Astrocyte of the hippocampus (primary cell): ENCODE results near the gene OR8J3.
"Not testable (repeated sequence)": the region's sequence is repeated elsewhere in the genome, so short reads cannot be mapped to it uniquely, and the experiment has no call there.

Source experiments
- DNase-seq: peaks from one replicate; pipeline ENCODE4 v3.0.0; 2011; ENCODE audit warnings: low read depth, low spot score

OR8J3 gene, protein sequence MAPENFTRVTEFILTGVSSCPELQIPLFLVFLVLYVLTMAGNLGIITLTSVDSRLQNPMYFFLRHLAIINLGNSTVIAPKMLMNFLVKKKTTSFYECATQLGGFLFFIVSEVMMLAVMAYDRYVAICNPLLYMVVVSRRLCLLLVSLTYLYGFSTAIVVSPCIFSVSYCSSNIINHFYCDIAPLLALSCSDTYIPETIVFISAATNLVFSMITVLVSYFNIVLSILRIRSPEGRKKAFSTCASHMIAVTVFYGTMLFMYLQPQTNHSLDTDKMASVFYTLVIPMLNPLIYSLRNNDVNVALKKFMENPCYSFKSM

DNA sequence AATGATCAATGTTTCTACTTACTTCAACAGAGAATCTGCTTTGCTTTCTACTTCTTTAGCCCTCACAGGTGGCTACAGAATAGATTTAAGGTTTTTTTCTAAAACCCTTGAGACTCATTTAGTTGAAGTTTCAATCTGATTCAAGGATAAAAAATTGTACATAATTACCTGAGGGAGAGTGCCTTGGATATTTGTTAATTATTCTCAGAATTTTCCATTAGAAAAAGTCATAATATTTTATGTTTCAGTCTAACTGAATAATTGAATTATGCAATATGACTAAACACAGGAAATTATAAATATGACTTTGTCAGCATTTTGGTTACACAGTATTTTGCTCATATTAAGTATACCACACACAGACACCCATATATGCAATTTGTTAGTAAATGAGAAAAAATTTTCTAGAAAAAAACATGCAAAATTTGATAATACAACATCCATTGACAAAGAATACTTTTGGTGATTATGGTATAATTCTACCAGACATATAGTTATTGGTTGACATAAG is at the start of gene OR8J3:
Gene OR8J3, minus strand, starts transcription at position 51 of the 511 bp plus-strand sequence. CDS start 2,483 bp downstream, outside the sequence.
- no peak for DNase-seq

DNA sequence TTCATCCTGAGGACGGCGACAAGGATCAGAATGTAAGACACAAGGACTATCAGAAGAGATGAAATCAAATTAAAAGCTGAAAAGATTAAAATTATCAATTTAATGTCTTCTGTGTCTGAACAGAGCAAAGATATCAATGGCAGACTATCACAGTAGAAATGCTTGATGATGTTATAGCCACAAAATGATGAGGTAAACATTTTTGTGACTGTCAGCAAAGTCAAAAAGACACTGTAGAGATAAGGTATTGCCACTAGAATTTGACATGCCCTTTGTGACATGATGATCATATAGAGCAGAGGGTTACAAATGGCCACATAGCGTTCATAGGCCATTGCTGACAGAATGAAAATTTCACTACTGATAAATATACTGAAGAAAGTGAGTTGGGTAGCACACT is 48.6 kb upstream of the OR8J3 start:
- DNase-seq, result no peak

DNA sequence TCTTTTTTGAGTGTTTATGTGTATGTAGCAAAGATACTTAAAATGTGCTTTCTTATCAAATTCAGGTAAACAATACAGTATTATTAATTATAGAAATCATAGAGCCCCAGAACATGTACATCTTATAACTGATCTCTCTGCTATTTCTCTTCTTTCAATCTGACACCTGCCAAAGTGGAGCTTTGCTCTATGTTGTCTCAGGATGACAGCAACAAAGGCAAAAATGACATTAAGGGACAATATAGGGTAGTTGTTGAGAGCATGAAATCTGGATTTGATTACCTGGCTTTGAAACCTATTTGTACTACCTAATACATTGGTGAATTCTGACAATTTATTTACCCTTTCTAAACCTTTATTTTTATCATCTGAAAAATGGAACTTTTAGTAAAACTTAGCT is 43.5 kb upstream of the OR8J3 start:
- DNase-seq, result no peak

DNA sequence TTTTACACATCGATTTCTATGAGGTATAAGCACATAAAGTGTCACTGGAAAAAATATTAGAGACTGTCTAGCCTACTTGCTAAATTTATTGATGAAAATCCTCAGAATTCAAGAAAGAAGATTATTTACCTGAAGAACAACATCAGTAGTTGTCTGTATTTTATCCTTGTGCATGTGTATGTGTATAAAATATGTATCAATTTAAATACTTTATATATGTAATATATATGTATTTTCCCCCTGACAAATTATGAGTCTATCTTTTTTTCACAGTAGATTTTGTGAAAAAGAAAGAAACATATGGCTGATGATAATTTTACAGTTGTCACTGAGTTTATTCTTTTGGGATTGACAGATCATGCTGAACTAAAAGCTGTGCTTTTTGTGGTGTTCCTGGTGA is 36.3 kb upstream of the OR8J3 start, which contains the start of gene OR5J2:
Gene OR5J2, plus strand, starts transcription at position 301 of the 400 bp plus-strand sequence. Its CDS starts 0 bp downstream, at position 301.
- DNase-seq, result no peak

DNA sequence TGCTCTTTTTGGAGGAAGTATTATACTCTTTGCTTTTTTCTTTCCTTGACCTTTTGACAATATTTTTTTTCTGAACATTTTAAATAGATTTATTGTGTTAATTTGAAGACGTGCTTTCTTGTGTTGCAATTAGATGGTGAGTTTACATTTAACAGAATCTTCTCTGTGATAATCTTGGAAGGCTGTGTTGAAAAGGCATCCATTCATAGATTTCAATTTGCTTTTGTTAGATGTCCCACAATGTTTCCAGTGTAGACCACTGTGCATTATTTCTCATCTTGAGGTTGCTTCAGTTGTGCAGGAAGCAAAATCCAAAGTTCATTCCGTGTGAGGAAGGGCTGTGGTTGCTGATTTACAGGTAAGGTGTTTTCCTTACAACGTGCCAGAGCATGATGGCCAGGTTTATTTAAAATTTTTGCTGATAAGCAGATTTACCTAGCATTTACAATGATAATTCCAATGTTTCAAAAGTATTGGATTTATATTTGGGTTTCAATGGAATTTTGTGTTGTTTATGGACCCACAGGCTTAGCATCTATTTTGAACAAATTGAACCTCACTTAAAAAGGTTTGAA is 32.3 kb upstream of the OR8J3 start:
- no peak for DNase-seq

DNA sequence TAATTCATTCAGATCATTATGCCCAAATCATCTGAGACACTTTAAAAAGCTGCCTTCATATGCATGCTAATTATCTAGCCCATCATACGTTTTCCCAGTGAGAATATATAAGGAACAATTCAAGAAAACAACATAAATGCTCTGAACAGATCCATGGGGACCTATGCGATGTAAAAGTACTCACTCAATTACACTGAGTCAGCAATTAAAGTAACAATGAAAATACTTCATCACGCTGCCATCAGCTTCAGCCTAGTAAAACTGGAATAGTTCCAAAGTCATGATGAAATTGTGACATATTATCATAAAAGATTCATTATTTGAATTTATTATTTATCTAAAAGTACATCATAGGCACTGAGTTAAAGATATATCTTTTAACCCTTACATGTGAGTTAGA is 23.8 kb upstream of the OR8J3 start:
- no peak for DNase-seq

DNA sequence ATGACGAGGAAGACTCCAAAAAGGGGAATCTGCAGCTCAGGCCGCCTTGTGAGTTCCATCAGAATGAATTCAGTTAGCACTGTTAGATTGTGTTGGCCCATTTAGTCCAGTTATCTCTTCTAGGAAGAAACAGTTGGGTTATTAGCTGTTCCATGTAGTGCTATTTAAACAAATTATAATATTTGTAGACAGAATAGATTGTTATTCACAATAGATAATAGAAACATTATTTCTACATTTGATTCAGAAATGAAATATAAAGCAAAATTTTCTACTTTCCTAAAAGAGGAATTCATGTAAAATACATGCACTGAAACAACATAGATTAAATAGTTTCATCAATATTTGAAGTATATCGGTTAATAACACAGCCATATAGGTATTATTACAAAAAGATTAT is 20.2 kb upstream of the OR8J3 start, which contains the start of gene OR8K5:
Gene OR8K5, minus strand, starts transcription at position 101 of the 400 bp plus-strand sequence. Its CDS starts 0 bp downstream, at position 101.
- DNase-seq, result no peak

DNA sequence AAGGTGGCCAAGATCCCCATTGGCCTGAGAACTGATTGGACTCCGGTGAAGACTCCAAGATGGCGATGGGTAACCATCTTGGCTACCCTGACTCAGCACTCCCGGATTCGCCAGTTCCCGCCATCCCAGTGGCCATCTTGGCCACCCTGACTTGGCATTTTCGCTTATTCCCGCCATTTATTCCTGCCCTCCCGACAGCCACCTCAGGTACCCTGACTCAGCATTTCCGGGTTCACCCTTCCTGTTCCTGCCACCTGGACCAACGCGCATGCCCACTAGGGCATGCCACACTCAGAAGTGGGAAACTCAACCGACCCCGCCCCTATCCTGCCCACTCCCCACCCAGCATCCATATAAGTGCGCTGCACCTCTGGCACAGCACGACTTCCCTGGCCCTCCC is 12.3 kb upstream of the OR8J3 start:
- no peak for DNase-seq

DNA sequence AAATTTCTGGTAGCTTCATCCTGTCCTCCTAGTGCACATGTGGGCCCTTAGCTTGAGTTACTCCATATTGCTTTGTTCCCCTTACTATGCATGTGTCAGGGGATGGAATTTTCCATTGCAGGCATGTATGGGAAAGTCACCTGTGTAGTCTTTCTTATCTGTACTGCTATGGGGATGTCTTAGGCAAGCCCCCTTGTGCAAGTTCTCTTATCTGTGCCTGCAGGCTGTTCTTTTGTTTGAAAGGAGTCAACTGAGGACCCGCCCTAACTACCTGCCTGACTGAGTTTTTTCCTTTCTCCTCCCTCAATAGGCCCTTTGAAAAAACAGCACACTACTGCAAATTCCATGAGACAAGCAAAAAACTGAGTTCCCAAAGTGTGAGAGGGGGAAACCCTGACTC is 11.4 kb upstream of the OR8J3 start:
- DNase-seq, result no peak

DNA sequence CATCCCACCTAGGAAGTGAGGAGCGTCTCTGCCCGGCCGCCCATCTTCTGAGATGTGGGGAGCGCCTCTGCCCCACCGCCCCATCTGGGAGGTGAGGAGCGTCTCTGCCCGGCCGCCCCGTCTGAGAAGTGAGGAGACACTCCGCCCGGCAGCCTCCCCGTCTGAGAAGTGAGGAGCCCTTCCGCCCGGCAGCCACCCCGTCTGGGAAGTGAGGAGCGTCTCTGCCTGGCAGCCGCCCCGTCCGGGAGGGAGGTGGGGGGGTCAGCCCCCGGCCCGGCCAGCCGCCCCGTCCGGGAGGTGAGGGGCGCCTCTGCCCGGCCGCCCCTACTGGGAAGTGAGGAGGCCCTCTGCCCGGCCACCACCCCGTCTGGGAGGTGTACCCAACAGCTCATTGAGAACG is 3.7 kb upstream of the OR8J3 start:
- not testable (repeated sequence) for DNase-seq

DNA sequence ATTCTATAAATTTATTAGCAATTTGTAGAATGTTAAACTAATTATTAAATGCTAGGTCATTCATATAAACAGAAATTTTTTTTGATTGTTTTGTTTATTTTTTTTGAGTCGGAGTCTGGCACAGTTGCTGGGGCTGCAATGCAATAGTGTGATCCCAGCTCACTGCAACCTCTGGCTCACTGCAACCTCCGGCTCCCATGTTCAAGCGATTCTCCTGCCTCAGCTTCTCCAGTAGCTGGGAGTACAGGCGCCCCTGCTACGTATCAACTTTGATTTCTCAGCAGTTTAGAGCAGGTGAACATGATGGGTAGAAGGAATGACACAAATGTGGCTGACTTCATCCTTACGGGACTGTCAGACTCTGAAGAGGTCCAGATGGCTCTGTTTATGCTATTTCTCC is 17.9 kb downstream of the OR8J3 start, which contains the start of gene OR8H3:
Gene OR8H3, plus strand, starts transcription at position 301 of the 400 bp plus-strand sequence. Its CDS starts 0 bp downstream, at position 301.
- DNase-seq, result no peak

DNA sequence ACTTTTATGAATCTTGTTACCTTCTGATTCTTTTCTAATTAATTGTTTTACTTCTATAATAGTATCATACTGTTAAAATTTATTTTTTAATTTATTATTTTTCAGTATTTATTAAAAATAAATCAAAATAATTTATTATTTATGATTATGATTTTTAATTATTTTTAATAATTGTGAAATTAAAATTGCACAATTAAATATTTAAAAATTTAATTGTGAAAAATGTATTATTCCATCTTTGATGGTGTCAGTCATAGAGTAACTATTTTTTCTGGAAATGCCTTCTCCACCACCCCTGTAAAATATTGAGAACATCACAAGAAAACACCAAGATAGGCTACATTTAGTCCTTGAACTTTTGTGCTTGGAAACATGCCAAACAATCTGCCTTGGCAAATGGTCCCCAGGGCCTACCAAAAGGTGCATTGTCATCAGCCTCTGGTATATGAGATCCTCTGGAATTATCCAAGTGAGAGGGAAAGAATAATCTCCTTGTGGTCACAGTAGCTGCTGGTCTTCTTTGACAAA is 36.7 kb downstream of the OR8J3 start, which contains the start of gene OR8H2:
Gene OR8H2, plus strand, starts transcription at position 478 of the 528 bp plus-strand sequence. CDS start 1,356 bp downstream, outside the sequence.
- no peak for DNase-seq

DNA sequence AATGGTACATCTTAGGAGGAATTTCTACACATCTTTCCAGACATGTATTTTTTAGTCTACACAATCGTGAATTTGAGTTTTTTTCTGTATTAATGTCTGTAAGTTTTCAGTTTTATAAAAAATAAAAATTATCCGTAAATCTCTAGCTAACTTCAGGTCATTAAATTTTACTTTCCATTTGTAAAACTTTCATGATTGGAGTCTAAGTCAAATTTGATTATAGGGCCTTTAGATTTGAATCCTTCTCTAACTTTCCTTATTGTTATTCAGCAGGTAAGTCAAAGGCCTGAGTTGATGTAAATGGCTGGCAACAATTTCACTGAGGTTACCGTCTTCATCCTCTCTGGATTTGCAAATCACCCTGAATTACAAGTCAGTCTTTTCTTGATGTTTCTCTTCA is 47.0 kb downstream of the OR8J3 start, which contains the start of gene OR8I2:
Gene OR8I2, plus strand, starts transcription at position 301 of the 400 bp plus-strand sequence. Its CDS starts 0 bp downstream, at position 301.
- DNase-seq, result no peak

DNA sequence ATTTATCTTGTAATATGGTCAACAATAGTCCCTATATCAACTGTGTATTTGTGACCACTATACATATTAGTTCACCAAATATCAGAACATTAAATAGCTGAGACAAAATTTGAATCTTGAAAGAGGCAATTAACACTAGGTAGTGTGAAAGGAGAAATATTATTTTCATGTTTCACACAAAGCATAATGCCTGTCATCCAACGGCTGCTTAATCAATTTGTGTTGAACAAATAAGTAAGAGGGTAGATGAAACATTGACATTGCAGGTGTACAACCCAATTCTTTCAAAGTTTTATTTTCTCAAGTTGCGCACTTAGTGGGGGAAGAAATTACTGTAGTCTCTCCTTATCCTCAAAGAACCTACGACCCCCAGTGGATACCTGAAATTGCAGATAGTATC is 50.3 kb downstream of the OR8J3 start:
- no peak for DNase-seq
